Stimulated activated naive B cell treated with anti-CD40 and anti-IgM and Interleukin-4, amounts not matched to agents 10 μg/mL and 1 μg/mL and 100 μg/mL, for 72 hours (primary cell): Measurements from ENCODE around the gene RALGDS.
A peak's percentile ranks its signal among the peaks of the same experiment; 100 is the strongest.
"Not testable (repeated sequence)": the region's sequence is repeated elsewhere in the genome, so short reads cannot be mapped to it uniquely, and the experiment has no call there.

ENCODE experiments used
- ATAC-seq, 2 donors: fragments of 150-1000 bp; cut with Tn5 transposase; replicated peaks; 2 replicates each; pipeline ENCODE4 v1.10.0; 2021; ENCODE audit warnings: moderate library complexity in 1 of 2
- DNase-seq: peaks from one replicate; pipeline ENCODE4 v3.0.0; 2021
- H3K27ac Mint-ChIP-seq: one replicate; pipeline ENCODE4 v1.8.0; 2022; ENCODE audit warnings: mild to moderate bottlenecking, mixed read lengths
- H3K27me3 Mint-ChIP-seq, 2 donors: one replicate each; pipeline ENCODE4 v1.8.0; 2022; ENCODE audit warnings: mixed read lengths in 2 of 2
- H3K36me3 Mint-ChIP-seq, 2 donors: one replicate each; pipeline ENCODE4 v1.8.0; 2022; ENCODE audit warnings: mixed read lengths in 2 of 2, mild to moderate bottlenecking in 1 of 2
- H3K4me1 Mint-ChIP-seq, 2 donors: one replicate each; pipeline ENCODE4 v1.8.0; 2022; ENCODE audit warnings: mixed read lengths in 2 of 2, mild to moderate bottlenecking in 1 of 2
- H3K4me3 Mint-ChIP-seq, 2 donors: one replicate each; pipeline ENCODE4 v1.8.0; 2022; ENCODE audit warnings: mild to moderate bottlenecking in 2 of 2, mixed read lengths in 2 of 2, moderate library complexity in 1 of 2
- H3K9me3 Mint-ChIP-seq, 2 donors: one replicate each; pipeline ENCODE4 v1.8.0; 2022; ENCODE audit warnings: mixed read lengths in 2 of 2, mild to moderate bottlenecking in 1 of 2

RALGDS gene

DNA sequence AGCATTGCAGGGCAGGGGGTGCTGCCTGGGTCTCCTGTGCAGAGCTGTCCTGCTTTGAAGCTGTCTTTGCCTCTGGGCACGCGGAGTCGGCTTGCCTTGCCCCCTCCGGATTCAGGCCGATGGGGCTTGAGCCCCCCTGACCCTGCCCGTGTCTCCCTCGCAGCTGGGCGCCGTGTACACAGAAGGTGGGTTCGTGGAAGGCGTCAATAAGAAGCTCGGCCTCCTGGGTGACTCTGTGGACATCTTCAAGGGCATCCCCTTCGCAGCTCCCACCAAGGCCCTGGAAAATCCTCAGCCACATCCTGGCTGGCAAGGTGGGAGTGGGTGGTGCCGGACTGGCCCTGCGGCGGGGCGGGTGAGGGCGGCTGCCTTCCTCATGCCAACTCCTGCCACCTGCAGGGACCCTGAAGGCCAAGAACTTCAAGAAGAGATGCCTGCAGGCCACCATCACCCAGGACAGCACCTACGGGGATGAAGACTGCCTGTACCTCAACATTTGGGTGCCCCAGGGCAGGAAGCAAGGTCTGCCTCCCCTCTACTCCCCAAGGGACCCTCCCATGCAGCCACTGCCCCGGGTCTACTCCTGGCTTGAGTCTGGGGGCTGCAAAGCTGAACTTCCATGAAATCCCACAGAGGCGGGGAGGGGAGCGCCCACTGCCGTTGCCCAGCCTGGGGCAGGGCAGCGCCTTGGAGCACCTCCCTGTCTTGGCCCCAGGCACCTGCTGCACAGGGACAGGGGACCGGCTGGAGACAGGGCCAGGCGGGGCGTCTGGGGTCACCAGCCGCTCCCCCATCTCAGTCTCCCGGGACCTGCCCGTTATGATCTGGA is 56.6 kb downstream of the RALGDS start:
- Mint-ChIP-seq H3K27me3 (no peaks in the 10 kb centered on the region), H3K4me1 (peaks cover 6 to 18% of the 10 kb centered on the region in 2 donors), H3K9me3 (no peaks in the 10 kb centered on the region), H3K4me3 (no peak overlapping the region), H3K36me3 (no peaks in the 10 kb centered on the region), H3K27ac (no peak overlapping the region)
- ATAC-seq (no peak), DNase-seq (no peak)

DNA sequence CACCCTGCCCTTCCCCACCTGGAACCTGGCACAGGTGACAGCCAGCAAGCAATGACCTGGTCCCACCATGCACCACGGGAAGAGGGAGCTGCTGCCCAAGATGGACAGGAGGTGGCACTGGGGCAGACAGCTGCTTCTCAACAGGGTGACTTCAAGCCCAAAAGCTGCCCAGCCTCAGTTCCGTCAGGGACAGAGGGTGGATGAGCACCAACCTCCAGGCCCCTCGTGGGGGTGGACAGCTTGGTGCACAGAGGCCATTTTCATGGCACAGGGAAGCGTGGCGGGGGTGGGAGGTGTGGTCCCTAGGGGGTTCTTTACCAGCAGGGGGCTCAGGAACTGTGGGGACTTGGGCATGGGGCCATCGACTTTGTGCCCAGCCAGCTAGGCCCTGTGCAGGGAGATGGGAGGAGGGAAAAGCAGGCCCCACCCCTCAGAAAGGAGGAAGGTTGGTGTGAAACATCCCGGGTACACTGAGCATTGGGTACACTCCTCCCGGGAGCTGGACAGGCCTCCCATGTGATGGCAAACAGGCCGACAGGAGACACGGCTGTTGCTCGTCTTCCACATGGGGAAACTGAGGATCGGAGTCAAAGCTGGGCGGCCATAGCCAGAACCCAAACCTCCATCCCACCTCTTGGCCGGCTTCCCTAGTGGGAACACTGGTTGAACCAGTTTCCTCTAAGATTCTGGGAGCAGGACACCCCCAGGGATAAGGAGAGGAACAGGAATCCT is 57.4 kb downstream of the RALGDS start:
- ATAC-seq, result no peak
- no peaks in the 10 kb centered on the region for H3K27me3 Mint-ChIP-seq
- DNase-seq, result no peak
- peaks cover 5% of the 10 kb centered on the region in 2 donors for H3K36me3 Mint-ChIP-seq
- peaks cover 14 to 25% of the 10 kb centered on the region in 2 donors for H3K4me1 Mint-ChIP-seq
- no peak overlapping the region for H3K4me3 Mint-ChIP-seq
- H3K27ac Mint-ChIP-seq, result peak overlapping the region; percentile 67
- H3K9me3 Mint-ChIP-seq, result no peaks in the 10 kb centered on the region

DNA sequence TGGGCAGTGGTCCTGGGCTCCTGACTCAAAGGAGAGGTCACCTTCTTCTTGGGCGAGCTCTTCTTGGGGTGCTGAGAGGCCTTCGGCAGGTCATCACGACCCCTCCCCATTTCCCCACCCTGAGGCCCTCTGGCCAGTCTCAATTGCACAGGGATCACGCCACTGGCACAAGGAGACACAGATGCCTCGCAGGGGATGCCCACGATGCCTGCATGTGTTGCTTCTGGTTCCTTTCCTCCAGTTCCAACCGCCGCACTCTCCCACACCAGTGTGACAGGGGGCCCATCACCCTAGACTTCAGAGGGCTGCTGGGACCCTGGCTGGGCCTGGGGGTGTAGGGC is 57.9 kb downstream of the RALGDS start:
- no peak for ATAC-seq
- peak overlapping the region; percentile 67 for H3K27ac Mint-ChIP-seq
- no peaks in the 10 kb centered on the region for H3K27me3 Mint-ChIP-seq
- peaks cover 11% of the 10 kb centered on the region in 2 donors for H3K36me3 Mint-ChIP-seq
- peaks cover 18 to 31% of the 10 kb centered on the region in 2 donors for H3K4me1 Mint-ChIP-seq
- no peak overlapping the region for H3K4me3 Mint-ChIP-seq
- H3K9me3 Mint-ChIP-seq, result no peaks in the 10 kb centered on the region
- DNase-seq, result no peak

DNA sequence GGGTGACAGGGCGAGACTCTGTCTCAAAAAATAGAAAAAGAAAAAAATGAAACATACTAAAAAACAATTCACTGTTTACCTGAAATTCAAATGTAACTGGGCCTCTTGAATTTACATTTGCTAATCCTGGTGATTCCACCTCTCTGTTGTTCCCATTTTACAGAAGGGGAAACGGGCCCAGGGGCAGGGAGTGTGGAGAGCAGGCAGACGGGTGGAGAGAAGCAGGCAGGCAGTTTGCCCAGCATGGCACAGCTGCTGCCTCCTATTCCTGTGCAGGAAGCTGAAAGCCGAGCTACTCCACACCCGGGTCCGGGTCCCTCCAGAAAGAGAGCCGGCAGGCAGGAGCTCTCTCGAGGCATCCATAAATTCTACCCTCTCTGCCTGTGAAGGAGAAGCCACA is 58.5 kb downstream of the RALGDS start:
- not testable (repeated sequence) for H3K9me3 Mint-ChIP-seq, H3K4me3 Mint-ChIP-seq, H3K27me3 Mint-ChIP-seq

DNA sequence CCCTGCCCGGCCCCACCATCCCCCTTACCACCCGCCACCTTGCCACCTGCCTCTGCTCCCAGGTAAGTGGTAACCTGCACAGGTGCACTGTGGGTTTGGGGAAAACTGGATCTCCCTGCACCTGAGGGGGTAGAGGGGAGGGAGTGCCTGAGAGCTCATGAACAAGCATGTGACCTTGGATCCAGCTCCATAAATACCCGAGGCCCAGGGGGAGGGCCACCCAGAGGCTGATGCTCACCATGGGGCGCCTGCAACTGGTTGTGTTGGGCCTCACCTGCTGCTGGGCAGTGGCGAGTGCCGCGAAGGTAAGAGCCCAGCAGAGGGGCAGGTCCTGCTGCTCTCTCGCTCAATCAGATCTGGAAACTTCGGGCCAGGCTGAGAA is 59.3 kb downstream of the RALGDS start, which contains the start of gene CEL:
TSS of gene CEL (plus strand) at position 218 of the 382 bp plus-strand sequence. CDS start at position 240, 22 bp downstream.
- Mint-ChIP-seq H3K4me1 (peaks cover 19 to 34% of the 10 kb centered on the region in 2 donors), H3K36me3 (peaks cover 18 to 20% of the 10 kb centered on the region in 2 donors)
- H3K9me3 Mint-ChIP-seq, DNase-seq, H3K27ac Mint-ChIP-seq, ATAC-seq, H3K27me3 Mint-ChIP-seq, H3K4me3 Mint-ChIP-seq: not testable (repeated sequence)

More for the DNA sequence above, 58.5 kb downstream of the RALGDS start:
- Mint-ChIP-seq H3K4me1 (peaks cover 19 to 34% of the 10 kb centered on the region in 2 donors), H3K36me3 (peaks cover 16% of the 10 kb centered on the region in 2 donors)
- not testable (repeated sequence) for ATAC-seq, H3K27ac Mint-ChIP-seq, DNase-seq

DNA sequence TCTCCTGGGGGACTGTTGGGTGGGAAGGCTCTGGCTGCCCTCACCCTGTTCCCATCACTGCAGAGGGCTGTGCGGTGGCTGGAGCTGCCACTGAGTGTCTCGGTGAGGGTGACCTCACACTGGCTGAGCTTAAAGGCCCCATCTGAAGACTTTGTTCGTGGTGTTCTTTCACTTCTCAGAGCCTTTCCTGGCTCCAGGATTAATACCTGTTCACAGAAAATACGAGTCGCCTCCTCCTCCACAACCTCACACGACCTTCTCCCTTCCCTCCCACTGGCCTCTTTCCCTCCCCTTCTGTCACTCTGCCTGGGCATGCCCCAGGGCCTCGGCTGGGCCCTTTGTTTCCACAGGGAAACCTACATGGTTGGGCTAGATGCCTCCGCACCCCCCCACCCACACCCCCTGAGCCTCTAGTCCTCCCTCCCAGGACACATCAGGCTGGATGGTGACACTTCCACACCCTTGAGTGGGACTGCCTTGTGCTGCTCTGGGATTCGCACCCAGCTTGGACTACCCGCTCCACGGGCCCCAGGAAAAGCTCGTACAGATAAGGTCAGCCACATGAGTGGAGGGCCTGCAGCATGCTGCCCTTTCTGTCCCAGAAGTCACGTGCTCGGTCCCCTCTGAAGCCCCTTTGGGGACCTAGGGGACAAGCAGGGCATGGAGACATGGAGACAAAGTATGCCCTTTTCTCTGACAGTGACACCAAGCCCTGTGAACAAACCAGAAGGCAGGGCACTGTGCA is 59.8 kb downstream of the RALGDS start:
- Mint-ChIP-seq H3K36me3 (peaks cover 24 to 26% of the 10 kb centered on the region in 2 donors), H3K4me1 (peaks cover 19 to 34% of the 10 kb centered on the region in 2 donors)
- not testable (repeated sequence) for H3K4me3 Mint-ChIP-seq, H3K27ac Mint-ChIP-seq, H3K9me3 Mint-ChIP-seq, DNase-seq, H3K27me3 Mint-ChIP-seq
- ATAC-seq, result peak; percentile 27 to 48

DNA sequence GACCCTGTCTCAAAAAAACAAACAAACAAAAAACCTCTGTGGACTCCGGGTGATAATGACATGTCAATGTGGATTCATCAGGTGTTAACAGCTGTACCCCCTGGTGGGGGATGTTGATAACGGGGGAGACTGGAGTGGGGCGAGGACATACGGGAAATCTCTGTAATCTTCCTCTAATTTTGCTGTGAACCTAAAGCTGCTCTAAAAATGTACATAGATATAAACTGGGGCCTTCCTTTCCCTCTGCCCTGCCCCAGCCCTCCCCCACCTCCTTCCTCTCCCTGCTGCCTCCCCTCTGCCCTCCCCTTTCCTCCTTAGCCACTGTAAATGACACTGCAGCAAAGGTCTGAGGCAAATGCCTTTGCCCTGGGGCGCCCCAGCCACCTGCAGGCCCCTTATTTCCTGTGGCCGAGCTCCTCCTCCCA is 60.6 kb downstream of the RALGDS start:
- no peaks in the 10 kb centered on the region for H3K9me3 Mint-ChIP-seq
- peaks cover 19 to 34% of the 10 kb centered on the region in 2 donors for H3K4me1 Mint-ChIP-seq
- DNase-seq (no peak), ATAC-seq (peak; percentile 45 to 47)
- H3K27ac Mint-ChIP-seq, result no peak overlapping the region
- H3K27me3 Mint-ChIP-seq, result no peaks in the 10 kb centered on the region
- H3K36me3 Mint-ChIP-seq, result peaks cover 30 to 33% of the 10 kb centered on the region in 2 donors
- H3K4me3 Mint-ChIP-seq, result no peak overlapping the region

DNA sequence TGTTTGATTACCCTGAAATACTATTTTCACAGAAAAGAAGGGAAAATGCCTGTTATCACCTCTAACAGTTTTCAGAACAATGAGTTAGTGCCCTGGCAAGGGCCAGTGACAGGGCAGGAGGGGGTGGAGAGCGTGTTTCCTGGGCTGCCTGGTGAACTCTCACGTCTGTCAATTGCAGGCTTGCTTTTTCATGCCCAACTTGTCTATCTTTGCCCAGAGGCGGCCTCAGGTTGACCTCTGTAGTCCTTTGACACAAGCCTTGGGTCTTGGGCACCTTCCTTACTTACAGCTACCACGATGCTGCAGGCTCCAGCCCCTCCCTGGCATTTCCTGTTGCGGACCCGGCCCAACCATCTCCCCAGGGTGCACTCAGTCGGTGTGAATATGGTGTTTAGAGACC is 61.4 kb downstream of the RALGDS start:
- no peak for ATAC-seq
- H3K27ac Mint-ChIP-seq, result no peak overlapping the region
- H3K4me3 Mint-ChIP-seq, result no peak overlapping the region

DNA sequence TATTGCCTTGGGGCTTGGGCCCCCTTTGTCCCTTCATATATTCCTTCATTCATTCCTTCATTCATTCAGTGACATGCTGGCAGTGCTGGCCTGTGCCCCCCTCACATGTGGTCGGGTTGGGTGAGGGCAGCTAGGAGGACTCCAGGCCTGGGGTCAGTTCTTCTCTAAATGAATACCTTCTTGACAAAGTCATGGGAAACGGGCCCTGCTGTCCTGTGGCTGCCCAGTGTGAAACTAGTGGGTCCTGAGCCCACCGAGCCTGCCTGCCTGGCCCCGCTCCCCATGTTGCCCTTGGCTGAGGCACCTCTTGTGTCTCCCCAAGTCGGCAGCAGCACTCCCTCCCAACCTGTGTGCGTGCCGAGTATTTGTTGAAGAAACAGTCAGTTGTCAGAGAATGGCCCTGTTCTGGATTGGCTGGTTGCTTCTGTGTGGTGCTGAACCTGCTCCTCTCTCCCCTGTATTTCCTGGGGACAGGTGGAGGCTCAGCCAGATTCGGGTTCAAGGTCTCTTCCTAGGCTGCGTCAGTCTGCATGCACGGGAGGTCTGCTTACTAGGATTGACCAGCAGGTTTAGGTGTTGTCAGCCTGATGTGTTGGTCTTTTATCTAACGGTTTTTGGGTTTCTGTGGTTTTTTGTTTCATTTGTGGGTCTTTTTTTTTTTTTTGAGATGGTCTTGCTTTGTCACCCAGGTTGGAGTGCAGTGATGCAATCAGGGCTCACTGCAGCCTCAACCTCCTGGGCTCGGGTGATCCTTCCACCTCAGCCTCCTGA is 62.3 kb downstream of the RALGDS start:
- Mint-ChIP-seq H3K9me3 (no peaks in the 10 kb centered on the region), H3K27ac (peak overlapping the region; percentile 86), H3K4me1 (peaks cover 19 to 34% of the 10 kb centered on the region in 2 donors), H3K36me3 (peaks cover 46% of the 10 kb centered on the region in 2 donors), H3K4me3 (peak overlapping the region in 1 of 2 donors; percentile 39), H3K27me3 (no peaks in the 10 kb centered on the region)
- DNase-seq (no peak), ATAC-seq (no peak)

More for the DNA sequence above, 61.4 kb downstream of the RALGDS start:
- peaks cover 38 to 39% of the 10 kb centered on the region in 2 donors for H3K36me3 Mint-ChIP-seq
- no peak for DNase-seq
- H3K4me1 Mint-ChIP-seq, result peaks cover 19 to 34% of the 10 kb centered on the region in 2 donors
- H3K9me3 Mint-ChIP-seq, result no peaks in the 10 kb centered on the region
- H3K27me3 Mint-ChIP-seq, result no peaks in the 10 kb centered on the region

DNA sequence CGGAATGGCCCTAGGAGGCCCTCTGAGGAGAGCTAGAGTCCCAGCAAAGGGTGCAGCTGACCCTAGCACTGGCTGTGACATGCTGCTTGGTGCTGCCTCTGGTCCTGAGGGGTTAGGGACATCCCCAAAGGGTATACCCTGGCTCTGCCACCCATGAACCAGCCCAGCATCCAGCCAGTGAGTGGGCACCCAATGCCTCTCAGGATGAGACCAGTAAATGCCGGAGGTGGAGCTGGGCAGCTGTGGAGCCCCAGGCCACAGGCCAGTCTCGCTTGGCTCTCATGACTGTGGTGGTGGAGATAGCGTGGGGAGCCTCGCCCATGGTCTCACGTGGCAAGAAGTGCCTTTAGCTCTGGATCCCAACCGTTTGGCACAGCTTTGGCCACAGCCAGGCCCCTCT is 63.0 kb downstream of the RALGDS start:
- no peaks in the 10 kb centered on the region for H3K9me3 Mint-ChIP-seq
- H3K27me3 Mint-ChIP-seq, result no peaks in the 10 kb centered on the region
- peaks cover 19 to 34% of the 10 kb centered on the region in 2 donors for H3K4me1 Mint-ChIP-seq
- H3K36me3 Mint-ChIP-seq, result peaks cover 51 to 53% of the 10 kb centered on the region in 2 donors
- no peak overlapping the region for H3K4me3 Mint-ChIP-seq
- DNase-seq (no peak), ATAC-seq (no peak)
- H3K27ac Mint-ChIP-seq, result peak overlapping the region; percentile 26

DNA sequence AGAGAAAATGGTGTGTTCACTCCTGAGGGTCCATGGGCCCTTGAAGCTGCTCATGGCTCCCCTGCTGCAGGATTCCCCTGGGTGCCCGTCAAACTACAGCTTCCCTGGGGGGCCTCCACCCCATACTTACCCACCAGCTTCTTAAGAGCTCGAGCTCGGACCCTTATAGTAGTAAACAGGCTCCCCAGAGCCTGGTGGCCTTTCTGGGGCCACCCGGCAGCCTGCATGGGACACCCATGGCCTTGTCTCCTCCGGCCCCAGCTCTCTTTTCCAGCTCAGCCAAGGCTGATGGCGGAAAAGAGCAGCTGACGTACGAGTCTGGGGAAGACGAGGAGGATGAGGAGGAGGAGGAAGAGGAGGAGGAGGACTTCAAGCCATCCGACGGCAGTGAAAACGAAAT is 63.5 kb downstream of the RALGDS start:
- no peak overlapping the region for H3K27ac Mint-ChIP-seq
- H3K9me3 Mint-ChIP-seq, result no peaks in the 10 kb centered on the region
- H3K36me3 Mint-ChIP-seq, result peaks cover 52 to 55% of the 10 kb centered on the region in 2 donors
- DNase-seq (no peak), ATAC-seq (no peak)
- H3K27me3 Mint-ChIP-seq, result no peaks in the 10 kb centered on the region
- H3K4me3 Mint-ChIP-seq, result no peak overlapping the region
- peaks cover 19 to 34% of the 10 kb centered on the region in 2 donors for H3K4me1 Mint-ChIP-seq

DNA sequence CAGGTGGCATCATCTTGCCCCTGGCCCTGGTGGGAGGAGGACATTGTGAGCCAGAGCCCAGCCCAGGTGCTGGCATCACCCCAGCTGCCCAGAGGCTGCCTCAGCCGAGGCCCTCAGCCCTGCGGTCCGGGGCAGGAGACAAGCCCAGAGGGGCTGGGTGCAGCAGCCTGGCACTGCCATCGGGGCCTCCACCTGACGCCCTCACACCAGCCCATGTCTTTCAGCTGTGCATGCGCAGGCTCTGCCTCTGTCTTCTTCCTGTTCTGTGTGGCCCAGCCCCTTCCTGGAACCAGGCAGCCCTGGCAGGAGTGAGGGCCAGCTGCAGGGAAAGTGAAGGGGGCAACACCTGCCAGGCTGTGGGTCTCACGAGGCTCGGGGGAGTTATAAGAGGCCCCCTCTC is 64.0 kb downstream of the RALGDS start:
- Mint-ChIP-seq H3K4me3 (no peak overlapping the region), H3K27ac (no peak overlapping the region), H3K9me3 (no peaks in the 10 kb centered on the region), H3K4me1 (peaks cover 19 to 34% of the 10 kb centered on the region in 2 donors), H3K27me3 (no peaks in the 10 kb centered on the region), H3K36me3 (peaks cover 56 to 61% of the 10 kb centered on the region in 2 donors)
- ATAC-seq (peak in 1 of 2 donors; percentile 34), DNase-seq (no peak)

DNA sequence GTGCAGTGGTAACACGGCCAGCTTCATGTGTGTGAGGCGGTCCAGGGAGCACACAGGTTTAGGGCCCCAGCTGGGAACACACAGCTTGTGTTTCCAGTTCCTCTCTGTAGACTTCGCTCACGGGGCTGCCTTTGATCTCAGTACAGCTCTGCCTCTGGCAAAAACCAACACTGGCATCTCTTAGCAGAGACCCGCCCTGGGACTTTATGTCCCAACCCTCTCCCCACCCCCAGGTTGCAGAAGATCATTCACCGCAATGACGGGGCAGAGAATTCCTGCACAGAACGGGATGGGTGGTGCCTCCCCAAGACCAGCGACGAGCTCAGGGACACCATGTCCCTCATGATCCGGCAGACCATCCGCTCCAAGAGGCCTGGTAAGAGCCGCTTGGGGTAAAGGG is 64.5 kb downstream of the RALGDS start:
- ATAC-seq (no peak), DNase-seq (no peak)
- no peak overlapping the region for H3K27ac Mint-ChIP-seq
- no peaks in the 10 kb centered on the region for H3K9me3 Mint-ChIP-seq
- H3K4me3 Mint-ChIP-seq, result no peak overlapping the region
- peaks cover 19 to 34% of the 10 kb centered on the region in 2 donors for H3K4me1 Mint-ChIP-seq
- peaks cover 61 to 65% of the 10 kb centered on the region in 2 donors for H3K36me3 Mint-ChIP-seq
- no peaks in the 10 kb centered on the region for H3K27me3 Mint-ChIP-seq
